K562 treated with DMSO at 1 percent for 48 hours (cell line): ENCODE results near the gene RBBP6. TPM values are rescaled to one million over a fixed set of nuclear protein-coding genes. Genes with fewer than 3 reads are reported as not detected.

Experiments used
- total RNA-seq: library from RNA; unstranded; fragments of 300-600 nt; gene quantifications from 2 replicates; pipeline ENCODE4 v1.2.3, GENCODE V29; 2022; ENCODE audit warnings: low replicate concordance; ENCODE audit errors: extremely low read depth

Gene RBBP6, protein sequence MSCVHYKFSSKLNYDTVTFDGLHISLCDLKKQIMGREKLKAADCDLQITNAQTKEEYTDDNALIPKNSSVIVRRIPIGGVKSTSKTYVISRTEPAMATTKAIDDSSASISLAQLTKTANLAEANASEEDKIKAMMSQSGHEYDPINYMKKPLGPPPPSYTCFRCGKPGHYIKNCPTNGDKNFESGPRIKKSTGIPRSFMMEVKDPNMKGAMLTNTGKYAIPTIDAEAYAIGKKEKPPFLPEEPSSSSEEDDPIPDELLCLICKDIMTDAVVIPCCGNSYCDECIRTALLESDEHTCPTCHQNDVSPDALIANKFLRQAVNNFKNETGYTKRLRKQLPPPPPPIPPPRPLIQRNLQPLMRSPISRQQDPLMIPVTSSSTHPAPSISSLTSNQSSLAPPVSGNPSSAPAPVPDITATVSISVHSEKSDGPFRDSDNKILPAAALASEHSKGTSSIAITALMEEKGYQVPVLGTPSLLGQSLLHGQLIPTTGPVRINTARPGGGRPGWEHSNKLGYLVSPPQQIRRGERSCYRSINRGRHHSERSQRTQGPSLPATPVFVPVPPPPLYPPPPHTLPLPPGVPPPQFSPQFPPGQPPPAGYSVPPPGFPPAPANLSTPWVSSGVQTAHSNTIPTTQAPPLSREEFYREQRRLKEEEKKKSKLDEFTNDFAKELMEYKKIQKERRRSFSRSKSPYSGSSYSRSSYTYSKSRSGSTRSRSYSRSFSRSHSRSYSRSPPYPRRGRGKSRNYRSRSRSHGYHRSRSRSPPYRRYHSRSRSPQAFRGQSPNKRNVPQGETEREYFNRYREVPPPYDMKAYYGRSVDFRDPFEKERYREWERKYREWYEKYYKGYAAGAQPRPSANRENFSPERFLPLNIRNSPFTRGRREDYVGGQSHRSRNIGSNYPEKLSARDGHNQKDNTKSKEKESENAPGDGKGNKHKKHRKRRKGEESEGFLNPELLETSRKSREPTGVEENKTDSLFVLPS (N-terminal part only)
- total RNA-seq, result not detected in 2 replicates

GRCh38 chr16:24539295-24539849 is at the start of gene RBBP6:
Gene RBBP6, plus strand, starts transcription at chr16:24539566. Its CDS starts 1,061 bp downstream, at chr16:24540627.

Other genes starting within 250 kb of the RBBP6 start
- not detected in 2 replicates for gene TNRC6A, start 190.1 kb downstream of the RBBP6 start, total RNA-seq